H9 (cell line): ENCODE measurements around the gene RSU1. TPM values are rescaled to one million over a fixed set of nuclear protein-coding genes. Genes with fewer than 3 reads are reported as not detected.

ENCODE experiments used
- DNase-seq: peaks from one replicate; pipeline ENCODE4 v3.0.0-alpha.2; 2017
- H2AFZ ChIP-seq: one replicate; pipeline ENCODE4 v1.6.1; 2013; ENCODE audit warnings: mild to moderate bottlenecking, low read length, control low read depth, moderate library complexity
- H2AK5ac ChIP-seq: 2 replicates; pipeline ENCODE4 v1.6.1; 2013; ENCODE audit warnings: low read length, control low read depth, mixed read lengths; ENCODE audit not compliant: insufficient read length
- H2BK120ac ChIP-seq: one replicate; pipeline ENCODE4 v1.6.1; 2013; ENCODE audit warnings: low read depth, mild to moderate bottlenecking, low read length, control low read depth, inconsistent platforms; ENCODE audit not compliant: poor library complexity, severe bottlenecking
- H2BK12ac ChIP-seq: 2 replicates; pipeline ENCODE4 v1.6.1; 2013; ENCODE audit warnings: low read length, control low read depth, mixed read lengths, low read depth; ENCODE audit not compliant: insufficient read length
- H2BK15ac ChIP-seq: 2 replicates; pipeline ENCODE4 v1.6.1; 2013; ENCODE audit warnings: low read depth, low read length, control low read depth
- H2BK20ac ChIP-seq: one replicate; pipeline ENCODE4 v1.6.1; 2013; ENCODE audit warnings: low read depth, mild to moderate bottlenecking, low read length, control low read depth, inconsistent platforms; ENCODE audit not compliant: poor library complexity, severe bottlenecking
- H2BK5ac ChIP-seq: 2 replicates; pipeline ENCODE4 v1.6.1; 2013; ENCODE audit warnings: low read length, control low read depth, mixed read lengths; ENCODE audit not compliant: insufficient read length
- H3K14ac ChIP-seq: 2 replicates; pipeline ENCODE4 v1.6.1; 2013; ENCODE audit warnings: low read length, control low read depth; ENCODE audit not compliant: insufficient read depth
- H3K18ac ChIP-seq: 2 replicates; pipeline ENCODE4 v1.6.1; 2013; ENCODE audit warnings: low read depth, mild to moderate bottlenecking, mixed read lengths, low read length, control low read depth; ENCODE audit not compliant: insufficient read length
- H3K23ac ChIP-seq: 2 replicates; pipeline ENCODE4 v1.6.1; 2013; ENCODE audit warnings: low read length, control low read depth, mixed read lengths, low read depth; ENCODE audit not compliant: insufficient read length
- H3K23me2 ChIP-seq: 2 replicates; pipeline ENCODE4 v1.6.1; 2013; ENCODE audit warnings: low read depth, mild to moderate bottlenecking, mixed read lengths, low read length, control low read depth; ENCODE audit not compliant: insufficient read length, poor library complexity, severe bottlenecking
- H3K27ac ChIP-seq: 2 replicates; pipeline ENCODE4 v1.5.1; 2013; ENCODE audit warnings: low read length, control low read depth, mixed read lengths, low read depth; ENCODE audit not compliant: insufficient read length
- H3K27me3 ChIP-seq: 2 replicates; pipeline ENCODE4 v1.6.1; 2013; ENCODE audit warnings: low read length, control low read depth, inconsistent platforms; ENCODE audit not compliant: insufficient read depth
- H3K4ac ChIP-seq: 2 replicates; pipeline ENCODE4 v1.6.1; 2013; ENCODE audit warnings: low read depth, mild to moderate bottlenecking, control low read depth, inconsistent platforms, low read length, moderate library complexity
- H3K4me1 ChIP-seq: 2 replicates; pipeline ENCODE4 v1.6.1; 2013; ENCODE audit warnings: low read length, control low read depth, inconsistent platforms; ENCODE audit not compliant: insufficient read depth
- H3K4me2 ChIP-seq: 2 replicates; pipeline ENCODE4 v1.6.1; 2013; ENCODE audit warnings: low read length, control low read depth, mixed read lengths; ENCODE audit not compliant: insufficient read length, insufficient read depth
- H3K56ac ChIP-seq: 2 replicates; pipeline ENCODE4 v1.6.1; 2013; ENCODE audit warnings: low read depth, mild to moderate bottlenecking, mixed read lengths, low read length, control low read depth; ENCODE audit not compliant: insufficient read length
- H3K79me1 ChIP-seq: 2 replicates; pipeline ENCODE4 v1.6.1; 2013; ENCODE audit warnings: low read depth, mild to moderate bottlenecking, moderate library complexity, low read length, control low read depth, inconsistent platforms; ENCODE audit not compliant: insufficient read depth, poor library complexity, severe bottlenecking
- H3K79me2 ChIP-seq: 2 replicates; pipeline ENCODE4 v1.6.1; 2013; ENCODE audit warnings: low read length, control low read depth, inconsistent platforms; ENCODE audit not compliant: insufficient read depth
- H3K9ac ChIP-seq: 2 replicates; pipeline ENCODE4 v1.6.1; 2013; ENCODE audit warnings: low read length, control low read depth, mixed read lengths; ENCODE audit not compliant: insufficient read length; ENCODE audit errors: extremely low read depth
- H3K9me3 ChIP-seq: one replicate; pipeline ENCODE4 v1.6.1; 2013; ENCODE audit warnings: low read depth, low read length, inconsistent platforms; ENCODE audit not compliant: control insufficient read depth
- H3T11ph ChIP-seq: one replicate; pipeline ENCODE4 v1.6.1; 2013; ENCODE audit warnings: mild to moderate bottlenecking, low read length, control low read depth, inconsistent platforms
- H4K20me1 ChIP-seq: one replicate; pipeline ENCODE4 v1.6.1; 2013; ENCODE audit not compliant: control insufficient read depth, insufficient read length, insufficient read depth
- H4K5ac ChIP-seq: 2 replicates; pipeline ENCODE4 v1.6.1; 2013; ENCODE audit warnings: low read depth, mild to moderate bottlenecking, mixed read lengths, low read length, control low read depth; ENCODE audit not compliant: insufficient read length
- H4K8ac ChIP-seq: replicated peaks from 2 replicates; pipeline ENCODE4 v1.6.1; 2013; ENCODE audit warnings: low read length, control low read depth, mixed read lengths, low read depth; ENCODE audit not compliant: insufficient read length
- H4K91ac ChIP-seq: 2 replicates; pipeline ENCODE4 v1.6.1; 2013; ENCODE audit warnings: low read depth, mild to moderate bottlenecking, moderate library complexity, mixed read lengths, low read length, control low read depth; ENCODE audit not compliant: insufficient read length
- H3K27ac Mint-ChIP-seq, 3 experiments: 2 replicates in 2 of 3; 3 replicates in 1 of 3; pipeline ENCODE4 v1.8.0; 2020 to 2021; ENCODE audit warnings: mixed read lengths in 3 of 3, mild to moderate bottlenecking in 1 of 3, moderate library complexity in 1 of 3
- H3K27me3 Mint-ChIP-seq: 2 replicates; pipeline ENCODE4 v1.8.0; 2021; ENCODE audit warnings: low read depth, mild to moderate bottlenecking, moderate library complexity, mixed read lengths
- H3K36me3 Mint-ChIP-seq, 3 experiments: 2 replicates in 2 of 3; 3 replicates in 1 of 3; pipeline ENCODE4 v1.8.0; 2020 to 2021; ENCODE audit warnings: low read depth in 3 of 3, mixed read lengths in 3 of 3; ENCODE audit not compliant: insufficient read depth in 1 of 3
- H3K4me1 Mint-ChIP-seq, 2 experiments: 2 replicates each; pipeline ENCODE4 v1.8.0; 2020; ENCODE audit warnings: mixed read lengths in 2 of 2
- H3K4me3 Mint-ChIP-seq, 2 experiments: 2 replicates in 1 of 2; 3 replicates in 1 of 2; pipeline ENCODE4 v1.8.0; 2020 to 2021; ENCODE audit warnings: mild to moderate bottlenecking in 2 of 2, mixed read lengths in 2 of 2, moderate library complexity in 1 of 2
- H3K9me3 Mint-ChIP-seq, 2 experiments: 2 replicates in 1 of 2; 3 replicates in 1 of 2; pipeline ENCODE4 v1.8.0; 2020; ENCODE audit warnings: mild to moderate bottlenecking in 2 of 2, mixed read lengths in 2 of 2, moderate library complexity in 1 of 2
- WGBS: extraction: QIAGEN DNeasy Blood & Tissue Kit; methylation state at CpG from one replicate; pipeline ENCODE4 v1.1.7; 2013; ENCODE audit warnings: missing lambda C conversion rate, low lambda C conversion rate, mixed read lengths; ENCODE audit not compliant: insufficient read length; ENCODE audit errors: extremely low coverage; 5-methylcytosine and 5-hydroxymethylcytosine counted together
- total RNA-seq: library from RNA; stranded (reverse); gene quantifications from 2 replicates; pipeline ENCODE4 v1.2.1, GENCODE V29; 2021
- TF ChIP-seq, protein P1 (sequence below): fragments of 200-600 bp; sonication (generic); conservative IDR thresholded peaks from 3 replicates; pipeline ENCODE4 v1.8.0; 2021; ENCODE audit warnings: antibody characterized with exemption, mild to moderate bottlenecking

Gene RSU1
- total RNA-seq, 1 experiment from 2014 or later = 59.4 TPM

DNA sequence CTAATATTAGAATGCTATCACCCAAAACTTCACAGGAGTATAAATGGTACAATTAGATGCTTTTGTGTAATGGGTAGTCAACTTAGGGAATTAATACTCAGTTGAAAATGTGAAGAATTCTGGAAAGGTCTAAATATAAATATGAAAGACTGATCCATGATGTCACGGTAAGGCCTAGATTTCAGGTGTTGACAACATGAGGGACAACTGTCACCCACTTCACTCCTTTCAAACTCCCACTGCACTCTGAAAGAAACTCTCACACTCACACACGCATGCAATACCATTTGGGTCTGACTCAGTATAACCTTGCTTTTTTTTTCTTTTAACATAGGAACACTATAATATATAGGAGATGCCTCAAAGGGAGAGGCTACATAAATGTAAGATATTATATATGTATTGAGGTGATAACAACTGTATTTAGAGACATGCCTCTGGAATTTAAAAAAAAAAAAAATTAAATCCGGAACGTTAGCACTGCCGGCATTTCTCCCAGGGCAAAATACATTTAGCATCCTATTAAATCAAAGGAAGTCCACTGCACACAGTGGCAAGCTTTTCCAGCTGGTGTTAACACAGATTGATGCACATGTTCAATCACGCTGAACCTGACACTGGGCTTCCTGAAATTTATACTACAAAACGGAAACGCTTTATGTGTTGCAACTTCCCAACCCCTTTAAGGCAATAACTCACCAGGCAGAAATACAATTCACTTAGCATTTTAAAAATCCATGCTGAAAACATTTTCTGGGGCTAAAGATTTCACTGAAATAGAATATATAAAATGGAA, 74.9 kb downstream of the RSU1 start:
- no peak overlapping the region for H2AK5ac ChIP-seq
- no peak overlapping the region for H3K4me2 ChIP-seq
- H3K4me1 Mint-ChIP-seq = peaks cover 0 to 7% of the 10 kb centered on the region in 2 experiments; a peak in 1 of 4 replicates
- no peaks in the 10 kb centered on the region for H3K27me3 Mint-ChIP-seq
- H4K5ac ChIP-seq = no peak overlapping the region
- H3K14ac ChIP-seq = no peak overlapping the region
- H2BK12ac ChIP-seq = no peak overlapping the region
- H3K27ac Mint-ChIP-seq = no peak overlapping the region
- H3K23me2 ChIP-seq = no peaks in the 10 kb centered on the region
- H2AFZ ChIP-seq = no peak overlapping the region
- H3K79me2 ChIP-seq = no peaks in the 10 kb centered on the region
- no CpG with 5 or more reads among the region's 8 CpGs for WGBS
- H2BK20ac ChIP-seq = no peak overlapping the region
- H3K56ac ChIP-seq = no peak overlapping the region
- no peak overlapping the region for H3K27ac ChIP-seq
- H2BK5ac ChIP-seq = no peak overlapping the region
- H3T11ph ChIP-seq = no peak overlapping the region
- no peak overlapping the region for H3K4me3 Mint-ChIP-seq
- no peak overlapping the region for H2BK15ac ChIP-seq
- no peak overlapping the region for H3K18ac ChIP-seq
- no peaks in the 10 kb centered on the region; the same call in 1 of the 2 replicates for H3K4me1 ChIP-seq
- no peaks in the 10 kb centered on the region for H3K9me3 ChIP-seq
- peaks cover 11 to 21% (median 18%) of the 10 kb centered on the region in 3 experiments for H3K36me3 Mint-ChIP-seq
- no peak overlapping the region for H2BK120ac ChIP-seq
- DNase-seq = no peak
- peaks cover 13% of the 10 kb centered on the region in 2 experiments; a peak in 3 of 5 replicates for H3K9me3 Mint-ChIP-seq
- no peak overlapping the region for H3K4ac ChIP-seq
- no peak overlapping the region for H4K8ac ChIP-seq
- no peak overlapping the region for H3K23ac ChIP-seq
- TF ChIP-seq, protein P1, sequence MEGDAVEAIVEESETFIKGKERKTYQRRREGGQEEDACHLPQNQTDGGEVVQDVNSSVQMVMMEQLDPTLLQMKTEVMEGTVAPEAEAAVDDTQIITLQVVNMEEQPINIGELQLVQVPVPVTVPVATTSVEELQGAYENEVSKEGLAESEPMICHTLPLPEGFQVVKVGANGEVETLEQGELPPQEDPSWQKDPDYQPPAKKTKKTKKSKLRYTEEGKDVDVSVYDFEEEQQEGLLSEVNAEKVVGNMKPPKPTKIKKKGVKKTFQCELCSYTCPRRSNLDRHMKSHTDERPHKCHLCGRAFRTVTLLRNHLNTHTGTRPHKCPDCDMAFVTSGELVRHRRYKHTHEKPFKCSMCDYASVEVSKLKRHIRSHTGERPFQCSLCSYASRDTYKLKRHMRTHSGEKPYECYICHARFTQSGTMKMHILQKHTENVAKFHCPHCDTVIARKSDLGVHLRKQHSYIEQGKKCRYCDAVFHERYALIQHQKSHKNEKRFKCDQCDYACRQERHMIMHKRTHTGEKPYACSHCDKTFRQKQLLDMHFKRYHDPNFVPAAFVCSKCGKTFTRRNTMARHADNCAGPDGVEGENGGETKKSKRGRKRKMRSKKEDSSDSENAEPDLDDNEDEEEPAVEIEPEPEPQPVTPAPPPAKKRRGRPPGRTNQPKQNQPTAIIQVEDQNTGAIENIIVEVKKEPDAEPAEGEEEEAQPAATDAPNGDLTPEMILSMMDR = no peak
- no peaks in the 10 kb centered on the region for H4K20me1 ChIP-seq
- no peaks in the 10 kb centered on the region for H3K27me3 ChIP-seq
- no peak overlapping the region for H3K9ac ChIP-seq
- no peak overlapping the region for H4K91ac ChIP-seq
- no peaks in the 10 kb centered on the region for H3K79me1 ChIP-seq
